Tibial nerve (tissue), 3 donors: ENCODE results near the gene STXBP6.

Experiments used
- POLR2A ChIP-seq, 2 donors: fragments of 450-650 bp; IDR thresholded peaks; one replicate each; pipeline ENCODE4 v1.6.1; 2017; ENCODE audit warnings: antibody characterized with exemption in 2 of 2, mild to moderate bottlenecking in 2 of 2, moderate library complexity in 2 of 2
- TF ChIP-seq, protein P1 (sequence below), 5 experiments: fragments of 200-600 bp in 3 of 5; fragments of 450-650 bp in 2 of 5; sonication (generic) in 3 of 5; IDR thresholded peaks; one replicate each; pipeline ENCODE4 v1.5.1; 2016 to 2019; ENCODE audit warnings: antibody characterized with exemption in 5 of 5, mild to moderate bottlenecking in 3 of 5, moderate library complexity in 2 of 5

DNA sequence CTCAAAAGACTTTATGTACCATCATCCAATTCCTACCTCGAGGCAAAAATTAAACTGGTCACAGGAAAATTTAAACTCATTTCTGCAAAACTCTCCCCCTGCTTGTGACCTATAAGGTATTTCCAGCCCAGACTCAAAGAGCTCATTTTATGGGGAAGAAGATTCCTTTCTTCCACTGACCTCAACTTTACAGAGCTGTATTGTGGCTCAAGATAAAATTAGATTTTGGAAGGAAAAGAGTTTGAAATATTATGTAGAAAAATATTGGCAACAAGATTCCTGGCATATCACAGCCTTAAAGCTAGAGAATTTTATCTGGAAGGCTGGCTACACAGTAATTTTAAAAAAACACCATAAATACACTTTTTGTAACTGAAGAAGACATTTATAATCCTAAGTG is 91.7 kb downstream of the STXBP6 start:
- TF ChIP-seq, protein P1, sequence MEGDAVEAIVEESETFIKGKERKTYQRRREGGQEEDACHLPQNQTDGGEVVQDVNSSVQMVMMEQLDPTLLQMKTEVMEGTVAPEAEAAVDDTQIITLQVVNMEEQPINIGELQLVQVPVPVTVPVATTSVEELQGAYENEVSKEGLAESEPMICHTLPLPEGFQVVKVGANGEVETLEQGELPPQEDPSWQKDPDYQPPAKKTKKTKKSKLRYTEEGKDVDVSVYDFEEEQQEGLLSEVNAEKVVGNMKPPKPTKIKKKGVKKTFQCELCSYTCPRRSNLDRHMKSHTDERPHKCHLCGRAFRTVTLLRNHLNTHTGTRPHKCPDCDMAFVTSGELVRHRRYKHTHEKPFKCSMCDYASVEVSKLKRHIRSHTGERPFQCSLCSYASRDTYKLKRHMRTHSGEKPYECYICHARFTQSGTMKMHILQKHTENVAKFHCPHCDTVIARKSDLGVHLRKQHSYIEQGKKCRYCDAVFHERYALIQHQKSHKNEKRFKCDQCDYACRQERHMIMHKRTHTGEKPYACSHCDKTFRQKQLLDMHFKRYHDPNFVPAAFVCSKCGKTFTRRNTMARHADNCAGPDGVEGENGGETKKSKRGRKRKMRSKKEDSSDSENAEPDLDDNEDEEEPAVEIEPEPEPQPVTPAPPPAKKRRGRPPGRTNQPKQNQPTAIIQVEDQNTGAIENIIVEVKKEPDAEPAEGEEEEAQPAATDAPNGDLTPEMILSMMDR (IDR thresholded peaks at IDR 0.05): no peak
- no peak for TF ChIP-seq POLR2A (IDR thresholded peaks at IDR 0.05)
